Mesothelial cell of epicardium (in vitro differentiated cells): ENCODE data around the gene VOPP1. TPM values are rescaled to one million over a fixed set of nuclear protein-coding genes. Genes with fewer than 3 reads are reported as not detected.

Experiments used
- DNase-seq, 2 experiments: peaks; one replicate each; pipeline ENCODE4 v3.0.0; 2021; ENCODE audit warnings: low spot score in 2 of 2; ENCODE audit not compliant: unreplicated experiment in 2 of 2
- H3K27ac Mint-ChIP-seq: 2 replicates; pipeline ENCODE4 v1.8.0; 2021; ENCODE audit warnings: mixed read lengths
- H3K27me3 Mint-ChIP-seq: 2 replicates; pipeline ENCODE4 v1.8.0; 2021; ENCODE audit warnings: low read depth, mixed read lengths
- H3K36me3 Mint-ChIP-seq: 2 replicates; pipeline ENCODE4 v1.8.0; 2021; ENCODE audit warnings: mixed read lengths
- H3K4me1 Mint-ChIP-seq: 2 replicates; pipeline ENCODE4 v1.8.0; 2021; ENCODE audit warnings: mixed read lengths
- H3K4me3 Mint-ChIP-seq: 2 replicates; pipeline ENCODE4 v1.8.0; 2021; ENCODE audit warnings: mild to moderate bottlenecking, moderate library complexity, mixed read lengths
- H3K9me3 Mint-ChIP-seq: 2 replicates; pipeline ENCODE4 v1.8.0; 2021; ENCODE audit warnings: mixed read lengths
- CTCF ChIP-seq: fragments of 200-600 bp; sonication (generic); IDR thresholded peaks from one replicate; pipeline ENCODE4 v1.5.0; 2021; ENCODE audit warnings: antibody characterized with exemption; ENCODE audit not compliant: unreplicated experiment
- total RNA-seq: library from RNA; stranded (reverse); gene quantifications from 3 replicates; pipeline ENCODE4 v1.2.1, GENCODE V29; 2021

The VOPP1 gene
- total RNA-seq, 1 donor from 2014 or later: 42.8 TPM

- Mint-ChIP-seq H3K27me3 (no peaks in the 10 kb centered on the region), H3K9me3 (no peaks in the 10 kb centered on the region), H3K4me3 (no peak overlapping the region), H3K36me3 (peaks cover 7% of the 10 kb centered on the region), H3K4me1 (peaks cover 11% of the 10 kb centered on the region), H3K27ac (no peak overlapping the region)
- no peak for DNase-seq
- no peak for TF ChIP-seq CTCF
Observed at GRCh38 chr7:55485501-55486191, 86.7 kb downstream of the VOPP1 start.

GRCh38 chr7:55484834-55485233 is 87.5 kb downstream of the VOPP1 start:
- H3K36me3 Mint-ChIP-seq: peaks cover 7% of the 10 kb centered on the region
- no peak for TF ChIP-seq CTCF

GRCh38 chr7:55484241-55484640 is 88.1 kb downstream of the VOPP1 start:
- DNase-seq: no peak
- Mint-ChIP-seq H3K36me3 (peaks cover 7% of the 10 kb centered on the region), H3K4me1 (peaks cover 11% of the 10 kb centered on the region), H3K27me3 (no peaks in the 10 kb centered on the region), H3K4me3 (no peak overlapping the region), H3K27ac (no peak overlapping the region), H3K9me3 (no peaks in the 10 kb centered on the region)
- no peak for TF ChIP-seq CTCF

More at GRCh38 chr7:55484834-55485233, 87.5 kb downstream of the VOPP1 start:
- Mint-ChIP-seq H3K9me3 (no peaks in the 10 kb centered on the region), H3K27me3 (no peaks in the 10 kb centered on the region), H3K4me3 (no peak overlapping the region), H3K27ac (no peak overlapping the region), H3K4me1 (peaks cover 11% of the 10 kb centered on the region)
- no peak for DNase-seq

- no peak overlapping the region for H3K27ac Mint-ChIP-seq
- no peak for TF ChIP-seq CTCF
- H3K4me1 Mint-ChIP-seq: peaks cover 11% of the 10 kb centered on the region
- no peaks in the 10 kb centered on the region for H3K9me3 Mint-ChIP-seq
- no peaks in the 10 kb centered on the region for H3K27me3 Mint-ChIP-seq
- H3K36me3 Mint-ChIP-seq: peaks cover 7% of the 10 kb centered on the region
- no peak overlapping the region for H3K4me3 Mint-ChIP-seq
- no peak for DNase-seq
Observed at GRCh38 chr7:55483046-55483445, 89.3 kb downstream of the VOPP1 start.

GRCh38 chr7:55481155-55481554 is 91.1 kb downstream of the VOPP1 start:
- Mint-ChIP-seq H3K4me3 (no peak overlapping the region), H3K4me1 (peaks cover 8% of the 10 kb centered on the region), H3K27me3 (no peaks in the 10 kb centered on the region)

More at GRCh38 chr7:55481155-55481554, 91.1 kb downstream of the VOPP1 start:
- DNase-seq: no peak
- H3K27ac Mint-ChIP-seq: no peak overlapping the region
- TF ChIP-seq CTCF: no peak
- H3K9me3 Mint-ChIP-seq: no peaks in the 10 kb centered on the region
- peaks cover 7% of the 10 kb centered on the region for H3K36me3 Mint-ChIP-seq
